ENCODE measurements around the gene CTRB1. TPM values are rescaled to one million over a fixed set of nuclear protein-coding genes. Genes with fewer than 3 reads are reported as not detected.
"Not testable (repeated sequence)": the region's sequence is repeated elsewhere in the genome, so short reads cannot be mapped to it uniquely, and the experiment has no call there.

The CTRB1 gene
- total RNA-seq, 4 donors from 2014 or later: not detected

- intact Hi-C loops (cut with DNase I): loop anchor here (5.0 kb wide), 1 partner anchor 34 kb away; no protein-coding TSS in a partner anchor
- DNase-seq: no peak
- Histone ChIP-seq H3K9me3 (no peaks in the 10 kb centered on the region), H3K4me1 (no peaks in the 10 kb centered on the region), H3K27me3 (no peaks in the 10 kb centered on the region), H3K4me3 (replicated peaks in 1 of 3) (no peak overlapping the region), H3K27ac (no peak overlapping the region), H3K36me3 (no peaks in the 10 kb centered on the region)
- no peak for TF ChIP-seq CTCF (IDR thresholded peaks at IDR 0.05)
- TF ChIP-seq POLR2A (IDR thresholded peaks at IDR 0.05): no peak
- WGBS, 2 donors: 47 to 48% methylated on average over 13 to 18 of the region's 18 CpGs
These were observed 20.6 kb upstream of the CTRB1 start for GRCh38 chr16:75198135-75198600.

- DNase-seq: no peak
- no peaks in the 10 kb centered on the region for H3K27me3 ChIP-seq
These were observed 16.7 kb upstream of the CTRB1 start for GRCh38 chr16:75202069-75202590.

GRCh38 chr16:75203096-75203495 is 15.7 kb upstream of the CTRB1 start:
- DNase-seq: no peak
- 85 to 87% methylated on average over 11 to 12 of the region's 12 CpGs for WGBS, 2 donors

More at GRCh38 chr16:75202069-75202590, 16.7 kb upstream of the CTRB1 start:
- peaks cover 0 to 11% of the 10 kb centered on the region in 2 donors for H3K4me1 ChIP-seq
- TF ChIP-seq CTCF (IDR thresholded peaks at IDR 0.05) (no peak), POLR2A (IDR thresholded peaks at IDR 0.05) (no peak)
- no peaks in the 10 kb centered on the region for H3K36me3 ChIP-seq
- intact Hi-C loops (cut with DNase I): loop anchor here (10.0 kb wide), 1 partner anchor 183 kb away; no protein-coding TSS in a partner anchor
- no peak overlapping the region for H3K4me3 ChIP-seq (replicated peaks in 1 of 3)
- 92 to 94% methylated on average over 13 of the region's 13 CpGs for WGBS, 2 donors
- no peaks in the 10 kb centered on the region for H3K9me3 ChIP-seq
- H3K27ac ChIP-seq: no peak overlapping the region

GRCh38 chr16:75203667-75204409 is 14.9 kb upstream of the CTRB1 start:
- 84% methylated on average over 9 to 13 of the region's 13 CpGs for WGBS, 2 donors
- H3K4me1 ChIP-seq: peaks cover 0 to 11% of the 10 kb centered on the region in 2 donors
- DNase-seq: no peak
- TF ChIP-seq CTCF (IDR thresholded peaks at IDR 0.05) (no peak), POLR2A (IDR thresholded peaks at IDR 0.05) (no peak)
- H3K9me3 ChIP-seq: no peaks in the 10 kb centered on the region
- H3K4me3 ChIP-seq (replicated peaks in 1 of 3): no peak overlapping the region
- no peaks in the 10 kb centered on the region for H3K27me3 ChIP-seq
- no peak overlapping the region for H3K27ac ChIP-seq
- intact Hi-C loops (cut with DNase I): loop anchor here (10.0 kb wide), 1 partner anchor 181 kb away; no protein-coding TSS in a partner anchor
- H3K36me3 ChIP-seq: no peaks in the 10 kb centered on the region

More at GRCh38 chr16:75203096-75203495, 15.7 kb upstream of the CTRB1 start:
- no peak overlapping the region for H3K4me3 ChIP-seq (replicated peaks in 1 of 3)
- H3K9me3 ChIP-seq: no peaks in the 10 kb centered on the region
- H3K36me3 ChIP-seq: no peaks in the 10 kb centered on the region
- no peaks in the 10 kb centered on the region for H3K27me3 ChIP-seq
- TF ChIP-seq POLR2A (IDR thresholded peaks at IDR 0.05) (no peak), CTCF (IDR thresholded peaks at IDR 0.05) (no peak)
- H3K4me1 ChIP-seq: peaks cover 0 to 11% of the 10 kb centered on the region in 2 donors
- intact Hi-C loops (cut with DNase I): loop anchor here (10.0 kb wide), 1 partner anchor 182 kb away; no protein-coding TSS in a partner anchor
- H3K27ac ChIP-seq: no peak overlapping the region

GRCh38 chr16:75204410-75204758 is 14.4 kb upstream of the CTRB1 start:
- no peak for DNase-seq
- TF ChIP-seq POLR2A (IDR thresholded peaks at IDR 0.05) (no peak), CTCF (IDR thresholded peaks at IDR 0.05) (no peak)
- H3K27ac ChIP-seq: no peak overlapping the region
- no peaks in the 10 kb centered on the region for H3K9me3 ChIP-seq
- intact Hi-C loops (cut with DNase I): loop anchor here (10.0 kb wide), 1 partner anchor 180 kb away; no protein-coding TSS in a partner anchor
- no peaks in the 10 kb centered on the region for H3K27me3 ChIP-seq
- H3K4me3 ChIP-seq (replicated peaks in 1 of 3): no peak overlapping the region
- H3K36me3 ChIP-seq: no peaks in the 10 kb centered on the region
- H3K4me1 ChIP-seq: peaks cover 0 to 11% of the 10 kb centered on the region in 2 donors
- 96 to 100% methylated on average over 1 to 6 of the region's 6 CpGs for WGBS, 2 donors

- not testable (repeated sequence) for H3K36me3 ChIP-seq; H3K9me3 ChIP-seq; H3K27me3 ChIP-seq; H3K4me3 ChIP-seq (replicated peaks in 1 of 3); DNase-seq; H3K27ac ChIP-seq
- intact Hi-C loops (cut with DNase I): loop anchor here (10.0 kb wide), 1 partner anchor 180 kb away; no protein-coding TSS in a partner anchor
- H3K4me1 ChIP-seq: peaks cover 0 to 11% of the 10 kb centered on the region in 2 donors
- WGBS, 2 donors: no CpG with 5 or more reads among the region's 20 CpGs
These were observed 13.9 kb upstream of the CTRB1 start for GRCh38 chr16:75204905-75205304.

GRCh38 chr16:75205438-75205837 is 13.3 kb upstream of the CTRB1 start:
- not testable (repeated sequence) for H3K9me3 ChIP-seq; H3K4me3 ChIP-seq (replicated peaks in 1 of 3); H3K36me3 ChIP-seq; H3K27ac ChIP-seq; DNase-seq; H3K27me3 ChIP-seq
- peaks cover 0 to 11% of the 10 kb centered on the region in 2 donors for H3K4me1 ChIP-seq
- intact Hi-C loops (cut with DNase I): loop anchor here (10.0 kb wide), 1 partner anchor 179 kb away; no protein-coding TSS in a partner anchor
- no CpG with 5 or more reads among the region's 19 CpGs for WGBS, 2 donors

All from thyroid gland (tissue), 4 donors.